ENCODE measurements around the gene PRDX2.

PRDX2 gene

GRCh38 chr19:12751635-12752034, 50.0 kb downstream of the PRDX2 start, which contains the start of gene BEST2:
TSS of gene BEST2 (plus strand) at chr19:12751791. CDS start at chr19:12752593, 802 bp downstream.
- DNase-seq: no peak

- no peak for DNase-seq
Measured at GRCh38 chr19:12750851-12751250, 50.7 kb downstream of the PRDX2 start.

- no peak for DNase-seq
Measured at GRCh38 chr19:12749938-12750521, 51.6 kb downstream of the PRDX2 start.

GRCh38 chr19:12748489-12748888, 53.1 kb downstream of the PRDX2 start:
- no peak for DNase-seq
